Osteocyte (in vitro differentiated cells): ENCODE measurements around the gene CSKMT. TPM values are rescaled to one million over a fixed set of nuclear protein-coding genes. Genes with fewer than 3 reads are reported as not detected.
A peak's percentile ranks its signal among the peaks of the same experiment; 100 is the strongest.

Experiments used
- DNase-seq: peaks from one replicate; pipeline ENCODE4 v3.0.0; 2021; ENCODE audit warnings: mixed read lengths; ENCODE audit not compliant: unreplicated experiment; ENCODE audit errors: extremely low spot score
- H3K27ac Mint-ChIP-seq: one replicate; pipeline ENCODE4 v1.8.0; 2021; ENCODE audit warnings: mild to moderate bottlenecking, mixed read lengths; ENCODE audit not compliant: unreplicated experiment
- H3K27me3 Mint-ChIP-seq: one replicate; pipeline ENCODE4 v1.8.0; 2021; ENCODE audit warnings: mixed read lengths; ENCODE audit not compliant: unreplicated experiment
- H3K36me3 Mint-ChIP-seq: one replicate; pipeline ENCODE4 v1.8.0; 2021; ENCODE audit warnings: mixed read lengths; ENCODE audit not compliant: unreplicated experiment
- H3K4me1 Mint-ChIP-seq: one replicate; pipeline ENCODE4 v1.8.0; 2021; ENCODE audit warnings: mixed read lengths; ENCODE audit not compliant: unreplicated experiment
- H3K4me3 Mint-ChIP-seq: one replicate; pipeline ENCODE4 v1.8.0; 2021; ENCODE audit warnings: mild to moderate bottlenecking, moderate library complexity, mixed read lengths; ENCODE audit not compliant: unreplicated experiment
- H3K9me3 Mint-ChIP-seq: one replicate; pipeline ENCODE4 v1.8.0; 2021; ENCODE audit warnings: mixed read lengths; ENCODE audit not compliant: unreplicated experiment
- total RNA-seq: library from RNA; stranded (reverse); gene quantifications from 2 replicates; pipeline ENCODE4 v1.2.1, GENCODE V29; 2021
- TF ChIP-seq, protein P1 (sequence below): fragments of 200-600 bp; sonication (generic); IDR thresholded peaks from 2 replicates; pipeline ENCODE4 v1.5.0; 2021; ENCODE audit warnings: antibody characterized with exemption, mild to moderate bottlenecking, moderate library complexity

The CSKMT gene
- total RNA-seq, 1 donor from 2014 or later, result 27.3 TPM

DNA sequence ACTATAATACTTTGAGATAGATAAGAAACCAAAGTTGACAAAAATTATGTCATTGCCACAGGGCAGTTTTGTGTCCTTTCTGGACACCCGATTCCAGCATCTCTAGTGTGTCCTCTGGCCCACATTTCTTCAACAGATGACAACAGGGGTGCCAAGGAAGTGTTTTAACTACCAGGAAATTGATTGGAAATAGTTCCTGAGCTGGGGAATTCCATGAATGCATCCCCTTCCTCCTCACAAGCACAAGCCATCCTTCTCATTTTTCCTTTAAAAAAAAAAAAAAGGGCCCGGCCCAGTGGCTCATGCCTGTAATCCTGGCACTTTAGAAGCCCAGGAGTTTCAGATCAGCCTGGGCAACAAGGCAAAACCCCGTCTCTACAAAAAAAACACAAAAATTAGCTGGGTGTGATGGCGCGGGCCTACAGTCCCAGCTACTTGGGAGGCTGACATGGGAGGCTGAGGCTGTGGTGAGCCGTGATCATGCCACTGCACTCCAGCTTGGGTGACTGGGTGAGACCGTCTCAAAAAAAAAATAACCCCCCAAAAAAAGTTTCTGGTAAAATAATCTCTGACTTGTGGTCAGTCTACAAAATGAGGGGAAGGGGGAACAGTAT is 42.5 kb upstream of the CSKMT start:
- Mint-ChIP-seq H3K9me3 (no peaks in the 10 kb centered on the region), H3K36me3 (peaks cover 20% of the 10 kb centered on the region), H3K27me3 (no peaks in the 10 kb centered on the region), H3K27ac (peak overlapping the region; percentile 99), H3K4me3 (peak overlapping the region; percentile 94), H3K4me1 (peaks cover 18% of the 10 kb centered on the region)
- DNase-seq, result no peak
- TF ChIP-seq, protein P1, sequence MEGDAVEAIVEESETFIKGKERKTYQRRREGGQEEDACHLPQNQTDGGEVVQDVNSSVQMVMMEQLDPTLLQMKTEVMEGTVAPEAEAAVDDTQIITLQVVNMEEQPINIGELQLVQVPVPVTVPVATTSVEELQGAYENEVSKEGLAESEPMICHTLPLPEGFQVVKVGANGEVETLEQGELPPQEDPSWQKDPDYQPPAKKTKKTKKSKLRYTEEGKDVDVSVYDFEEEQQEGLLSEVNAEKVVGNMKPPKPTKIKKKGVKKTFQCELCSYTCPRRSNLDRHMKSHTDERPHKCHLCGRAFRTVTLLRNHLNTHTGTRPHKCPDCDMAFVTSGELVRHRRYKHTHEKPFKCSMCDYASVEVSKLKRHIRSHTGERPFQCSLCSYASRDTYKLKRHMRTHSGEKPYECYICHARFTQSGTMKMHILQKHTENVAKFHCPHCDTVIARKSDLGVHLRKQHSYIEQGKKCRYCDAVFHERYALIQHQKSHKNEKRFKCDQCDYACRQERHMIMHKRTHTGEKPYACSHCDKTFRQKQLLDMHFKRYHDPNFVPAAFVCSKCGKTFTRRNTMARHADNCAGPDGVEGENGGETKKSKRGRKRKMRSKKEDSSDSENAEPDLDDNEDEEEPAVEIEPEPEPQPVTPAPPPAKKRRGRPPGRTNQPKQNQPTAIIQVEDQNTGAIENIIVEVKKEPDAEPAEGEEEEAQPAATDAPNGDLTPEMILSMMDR, result no peak

DNA sequence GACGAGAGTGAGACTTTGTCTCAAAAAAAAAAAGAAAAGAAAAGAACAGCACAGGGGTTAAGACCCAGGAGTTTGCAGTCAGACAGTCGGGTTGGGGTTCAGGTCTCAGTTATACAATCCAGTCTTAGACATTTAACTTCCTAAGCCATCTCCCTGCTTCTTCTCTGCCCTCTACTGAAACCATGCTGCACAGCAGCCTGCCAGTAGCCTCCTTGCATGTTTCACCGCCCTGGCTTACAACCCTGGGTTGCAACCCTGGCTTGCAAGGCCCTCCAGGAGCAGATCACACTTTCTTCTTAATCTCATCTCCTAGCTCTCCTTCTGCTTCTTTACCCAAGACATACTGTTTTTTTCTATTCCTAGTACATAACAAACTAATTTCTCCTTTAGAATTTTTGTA is 37.4 kb upstream of the CSKMT start:
- no peak overlapping the region for H3K27ac Mint-ChIP-seq
- no peaks in the 10 kb centered on the region for H3K27me3 Mint-ChIP-seq
- TF ChIP-seq, protein P1, result no peak
- no peak for DNase-seq
- no peak overlapping the region for H3K4me3 Mint-ChIP-seq
- no peaks in the 10 kb centered on the region for H3K4me1 Mint-ChIP-seq
- H3K9me3 Mint-ChIP-seq, result no peaks in the 10 kb centered on the region
- peaks cover 55% of the 10 kb centered on the region for H3K36me3 Mint-ChIP-seq

DNA sequence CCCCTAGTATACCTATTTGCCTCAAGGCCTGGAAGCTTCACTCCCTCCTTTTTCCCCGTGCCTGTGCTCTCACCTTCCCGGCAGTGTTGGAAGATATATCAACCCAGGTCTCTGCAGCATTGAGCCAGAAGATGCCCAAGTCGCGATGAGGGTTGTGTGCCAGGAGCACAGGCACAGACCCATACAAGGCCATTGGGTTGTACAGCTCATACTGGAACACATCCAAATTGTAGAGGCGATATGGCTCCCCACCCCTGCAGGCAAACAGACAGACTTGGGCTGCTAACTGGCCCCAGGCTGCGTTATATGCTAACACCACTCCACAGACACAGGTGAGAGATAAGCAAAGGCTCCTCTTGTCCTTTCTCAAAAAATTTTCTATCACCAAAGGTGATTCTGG is 32.6 kb upstream of the CSKMT start:
- Mint-ChIP-seq H3K36me3 (peaks cover 62% of the 10 kb centered on the region), H3K9me3 (no peaks in the 10 kb centered on the region), H3K4me1 (no peaks in the 10 kb centered on the region), H3K27me3 (no peaks in the 10 kb centered on the region), H3K27ac (no peak overlapping the region), H3K4me3 (no peak overlapping the region)
- DNase-seq, result no peak
- TF ChIP-seq, protein P1, result no peak

DNA sequence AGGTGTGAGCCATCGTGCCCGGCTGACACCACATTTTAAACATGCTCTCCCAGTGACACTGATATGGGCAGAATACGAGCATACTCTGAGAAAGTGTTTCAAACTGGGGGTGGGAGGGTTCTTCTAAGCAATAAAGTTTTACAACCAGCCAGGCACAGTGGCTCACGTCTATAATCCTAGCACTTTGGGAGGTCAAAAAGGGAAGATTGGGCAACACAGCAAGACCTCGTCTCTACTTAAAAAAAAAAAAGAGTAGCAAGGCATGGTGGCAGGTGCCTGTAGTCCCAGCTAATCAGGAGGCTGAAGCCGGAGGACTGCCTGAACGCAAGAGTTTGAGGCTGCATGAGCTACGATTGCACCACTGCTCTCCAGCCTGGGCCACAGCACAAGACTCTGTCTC is 20.9 kb upstream of the CSKMT start:
- TF ChIP-seq, protein P1, result no peak
- Mint-ChIP-seq H3K27me3 (no peaks in the 10 kb centered on the region), H3K4me3 (peak overlapping the region; percentile 26), H3K4me1 (peaks cover 20% of the 10 kb centered on the region), H3K9me3 (no peaks in the 10 kb centered on the region), H3K27ac (no peak overlapping the region), H3K36me3 (peaks cover 9% of the 10 kb centered on the region)
- DNase-seq, result no peak

DNA sequence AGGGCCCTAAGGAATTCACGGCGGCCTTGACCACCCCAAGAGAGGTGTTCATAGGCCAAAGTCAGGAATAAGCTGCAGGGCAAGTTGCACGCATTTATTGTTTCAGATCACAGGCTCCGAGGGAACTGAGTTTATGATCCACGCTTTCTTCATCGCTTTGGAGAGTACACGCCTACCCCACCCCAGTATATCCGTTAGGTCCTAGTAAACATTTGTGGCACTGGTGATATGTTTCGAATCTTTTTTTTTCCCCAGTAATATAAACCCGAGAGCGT is 19.5 kb upstream of the CSKMT start:
- no peaks in the 10 kb centered on the region for H3K9me3 Mint-ChIP-seq
- peaks cover 20% of the 10 kb centered on the region for H3K4me1 Mint-ChIP-seq
- TF ChIP-seq, protein P1, result no peak
- peak overlapping the region; percentile 93 for H3K27ac Mint-ChIP-seq
- H3K36me3 Mint-ChIP-seq, result peaks cover 7% of the 10 kb centered on the region
- DNase-seq, result no peak
- H3K4me3 Mint-ChIP-seq, result peak overlapping the region; percentile 97
- H3K27me3 Mint-ChIP-seq, result no peaks in the 10 kb centered on the region
